ENCODE measurements around the gene KRTAP5-2. TPM values are rescaled to one million over a fixed set of nuclear protein-coding genes. Genes with fewer than 3 reads are reported as not detected.

The KRTAP5-2 gene
- total RNA-seq, 4 donors from 2014 or later, result not detected

GRCh38 chr11:1571760-1572196, 26.3 kb downstream of the KRTAP5-2 start:
- Histone ChIP-seq H3K27me3 (peaks cover 15% of the 10 kb centered on the region), H3K4me3 (peak overlapping the region; percentile 55 to 73), H3K27ac (peak overlapping the region; percentile 45 to 88 (median 84)), H3K4me1 (peaks cover 0 to 77% (median 33%) of the 10 kb centered on the region in 3 donors), H3K9me3 (no peaks in the 10 kb centered on the region), H3K36me3 (no peaks in the 10 kb centered on the region)
- no peak for ATAC-seq
- no CpG with 5 or more reads among the region's 91 CpGs for WGBS, 2 donors (ENCODE audit: low coverage in 1 of 2)
- no peak for TF ChIP-seq EP300 (IDR thresholded peaks at IDR 0.05)
- TF ChIP-seq POLR2A (IDR thresholded peaks at IDR 0.05), result no peak
- TF ChIP-seq, protein P1, sequence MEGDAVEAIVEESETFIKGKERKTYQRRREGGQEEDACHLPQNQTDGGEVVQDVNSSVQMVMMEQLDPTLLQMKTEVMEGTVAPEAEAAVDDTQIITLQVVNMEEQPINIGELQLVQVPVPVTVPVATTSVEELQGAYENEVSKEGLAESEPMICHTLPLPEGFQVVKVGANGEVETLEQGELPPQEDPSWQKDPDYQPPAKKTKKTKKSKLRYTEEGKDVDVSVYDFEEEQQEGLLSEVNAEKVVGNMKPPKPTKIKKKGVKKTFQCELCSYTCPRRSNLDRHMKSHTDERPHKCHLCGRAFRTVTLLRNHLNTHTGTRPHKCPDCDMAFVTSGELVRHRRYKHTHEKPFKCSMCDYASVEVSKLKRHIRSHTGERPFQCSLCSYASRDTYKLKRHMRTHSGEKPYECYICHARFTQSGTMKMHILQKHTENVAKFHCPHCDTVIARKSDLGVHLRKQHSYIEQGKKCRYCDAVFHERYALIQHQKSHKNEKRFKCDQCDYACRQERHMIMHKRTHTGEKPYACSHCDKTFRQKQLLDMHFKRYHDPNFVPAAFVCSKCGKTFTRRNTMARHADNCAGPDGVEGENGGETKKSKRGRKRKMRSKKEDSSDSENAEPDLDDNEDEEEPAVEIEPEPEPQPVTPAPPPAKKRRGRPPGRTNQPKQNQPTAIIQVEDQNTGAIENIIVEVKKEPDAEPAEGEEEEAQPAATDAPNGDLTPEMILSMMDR (IDR thresholded peaks at IDR 0.05), result no peak
- no peak for TF ChIP-seq POLR2AphosphoS5 (IDR thresholded peaks at IDR 0.05)

DNA sequence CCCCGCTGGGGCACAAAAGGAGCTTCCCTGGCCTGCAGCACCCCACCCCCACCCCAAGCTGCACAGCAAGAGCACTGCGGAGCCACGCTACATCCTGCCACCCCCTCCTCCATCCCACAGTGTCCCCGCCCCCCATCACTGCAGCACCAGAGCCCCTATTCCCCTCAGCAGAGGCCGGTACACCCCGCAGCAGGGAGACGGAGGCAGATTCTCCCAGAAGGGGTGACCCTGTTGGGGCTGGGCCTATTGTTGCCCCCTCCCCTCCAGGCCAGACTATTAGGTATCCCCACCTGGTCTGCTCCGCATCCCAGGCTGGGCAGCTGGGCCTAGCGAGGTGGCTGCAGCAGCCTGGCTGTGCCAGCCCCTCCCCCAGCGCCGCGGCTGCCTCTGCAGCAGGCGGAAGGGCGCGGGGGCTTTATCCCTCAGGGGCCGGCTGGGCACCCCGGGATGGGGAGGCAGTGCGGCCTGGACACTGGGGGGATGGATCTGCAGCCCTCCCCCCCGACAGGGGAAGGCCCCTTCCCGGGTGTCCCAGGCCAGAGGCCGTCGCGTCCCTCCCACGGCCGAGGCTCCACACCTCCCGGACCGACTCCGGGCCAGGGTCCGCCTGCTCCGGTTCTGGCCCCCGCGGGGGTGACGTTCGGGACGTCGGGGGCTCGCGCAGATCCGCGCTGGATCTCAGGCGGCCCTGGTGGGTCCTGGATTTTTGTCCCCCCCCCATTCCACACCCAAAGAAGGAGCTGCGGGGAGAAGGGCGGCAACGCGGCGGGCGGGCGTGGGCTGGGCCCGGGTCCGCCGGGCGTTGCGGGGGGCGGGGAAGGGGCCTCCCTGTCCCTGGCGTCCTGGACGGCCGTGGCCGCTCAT, 27.0 kb downstream of the KRTAP5-2 start:
- Histone ChIP-seq H3K4me1 (peaks cover 0 to 78% (median 33%) of the 10 kb centered on the region in 3 donors), H3K4me3 (peak overlapping the region; percentile 55 to 73), H3K27ac (peak overlapping the region; percentile 45 to 88 (median 84)), H3K36me3 (no peaks in the 10 kb centered on the region), H3K27me3 (peaks cover 15% of the 10 kb centered on the region), H3K9me3 (no peaks in the 10 kb centered on the region)
- TF ChIP-seq EP300 (IDR thresholded peaks at IDR 0.05), result no peak
- TF ChIP-seq POLR2AphosphoS5 (IDR thresholded peaks at IDR 0.05), result no peak
- TF ChIP-seq, protein P1 (IDR thresholded peaks at IDR 0.05), result no peak
- no peak for TF ChIP-seq POLR2A (IDR thresholded peaks at IDR 0.05)
- ATAC-seq, result no peak
- WGBS, 2 donors (ENCODE audit: low coverage in 1 of 2), result no CpG with 5 or more reads among the region's 58 CpGs

GRCh38 chr11:1570531-1570895, 27.6 kb downstream of the KRTAP5-2 start:
- Histone ChIP-seq H3K4me3 (peak overlapping the region in 1 of 2 donors; percentile 73), H3K27ac (peak overlapping the region in 3 of 4 donors; percentile 81 to 88 (median 86)), H3K36me3 (no peaks in the 10 kb centered on the region), H3K27me3 (peaks cover 15% of the 10 kb centered on the region), H3K4me1 (peaks cover 0 to 79% (median 33%) of the 10 kb centered on the region in 3 donors), H3K9me3 (no peaks in the 10 kb centered on the region)
- no peak for TF ChIP-seq EP300 (IDR thresholded peaks at IDR 0.05)
- TF ChIP-seq POLR2AphosphoS5 (IDR thresholded peaks at IDR 0.05), result no peak
- TF ChIP-seq, protein P1 (IDR thresholded peaks at IDR 0.05), result no peak
- TF ChIP-seq POLR2A (IDR thresholded peaks at IDR 0.05), result no peak
- no peak for ATAC-seq
- WGBS, 2 donors (ENCODE audit: low coverage in 1 of 2), result 10% methylated on average over 2 of the region's 8 CpGs; no CpG with 5 or more reads in 1 of the 2 donors

- TF ChIP-seq, protein P1 (IDR thresholded peaks at IDR 0.05), result no peak
- no peak for TF ChIP-seq POLR2A (IDR thresholded peaks at IDR 0.05)
- TF ChIP-seq EP300 (IDR thresholded peaks at IDR 0.05), result no peak
- no peak for TF ChIP-seq POLR2AphosphoS5 (IDR thresholded peaks at IDR 0.05)
- ATAC-seq, result no peak
- peaks cover 15% of the 10 kb centered on the region for H3K27me3 ChIP-seq
- peaks cover 0 to 5% of the 10 kb centered on the region in 2 donors for H3K36me3 ChIP-seq
- H3K9me3 ChIP-seq, result no peaks in the 10 kb centered on the region
- peak overlapping the region in 1 of 2 donors; percentile 73 for H3K4me3 ChIP-seq
- WGBS, 2 donors (ENCODE audit: low coverage in 1 of 2), result 37% methylated on average over 2 of the region's 11 CpGs; no CpG with 5 or more reads in 1 of the 2 donors
- H3K27ac ChIP-seq, result peak overlapping the region in 3 of 4 donors; percentile 81 to 88 (median 86)
- peaks cover 0 to 83% (median 33%) of the 10 kb centered on the region in 3 donors for H3K4me1 ChIP-seq
Measured at GRCh38 chr11:1570001-1570453, 28.1 kb downstream of the KRTAP5-2 start.
